ENCODE data around the gene PHLDB2.

Gene PHLDB2

GRCh38 chr3:111861391-111861790 is 2.3 kb downstream of the PHLDB2 start:
- H3K4me3 ChIP-seq (ENCODE audit: insufficient read depth in 1 of 2, low read depth in 1 of 2, low read length in 2 of 2), result peak overlapping the region in 1 of 2 experiments; percentile 95
- H3K79me1 ChIP-seq (replicated peaks; ENCODE audit: low read length, poor library complexity, severe bottlenecking), result peaks cover 4% of the 10 kb centered on the region
- H3K4me2 ChIP-seq (ENCODE audit: low read length, poor library complexity, severe bottlenecking), result peak overlapping the region; percentile 55
- H3K4me1 ChIP-seq (ENCODE audit: control insufficient read depth, insufficient read depth, low read depth, low read length), result peaks cover 10% of the 10 kb centered on the region
- no peaks in the 10 kb centered on the region for H3K9me3 ChIP-seq (ENCODE audit: control insufficient read depth, low read length)
- peak overlapping the region in 1 of 2 experiments; percentile 48 for H3K18ac ChIP-seq (ENCODE audit: low read depth in 1 of 2, low read length in 2 of 2)
- H4K8ac ChIP-seq (ENCODE audit: low read length), result no peak overlapping the region
- H3K27ac ChIP-seq (ENCODE audit: low read length, poor library complexity, severe bottlenecking), result peak overlapping the region; percentile 43
- no peaks in the 10 kb centered on the region for H3K36me3 ChIP-seq (ENCODE audit: control insufficient read depth in 1 of 2, insufficient read depth in 2 of 2, low read depth in 1 of 2, low read length in 2 of 2)
- no peak overlapping the region for H3K4ac ChIP-seq (ENCODE audit: low read depth in 1 of 2, low read length in 2 of 2)
- H3K14ac ChIP-seq (ENCODE audit: low read length in 2 of 2), result no peak overlapping the region
- no peak overlapping the region for H2AFZ ChIP-seq (ENCODE audit: low read depth, low read length)
- WGBS, result 9% methylated on average over 5 of the region's 7 CpGs
- H2AK5ac ChIP-seq (ENCODE audit: low read length, severe bottlenecking), result no peak overlapping the region
- no peaks in the 10 kb centered on the region for H3K27me3 ChIP-seq (ENCODE audit: control insufficient read depth in 1 of 2, insufficient read depth in 1 of 2, low read length in 2 of 2)
- peak; percentile 47 for DNase-seq
- no peak overlapping the region for H2BK5ac ChIP-seq (ENCODE audit: low read depth, low read length, poor library complexity, severe bottlenecking)
- H2BK15ac ChIP-seq (ENCODE audit: low read depth, poor library complexity, severe bottlenecking), result no peak overlapping the region
- no peak overlapping the region for H2BK120ac ChIP-seq (ENCODE audit: low read depth, low read length)
- no peak overlapping the region for H2BK12ac ChIP-seq (ENCODE audit: low read length in 2 of 2)
- no peak overlapping the region for H4K91ac ChIP-seq (ENCODE audit: low read length)
- H3K23ac ChIP-seq (ENCODE audit: low read length in 2 of 2), result no peak overlapping the region
- peak overlapping the region; percentile 99 for H3K9ac ChIP-seq (ENCODE audit: low read length)

GRCh38 chr3:111862415-111862814 is 3.4 kb downstream of the PHLDB2 start:
- no peaks in the 10 kb centered on the region for H3K9me3 ChIP-seq (ENCODE audit: control insufficient read depth, low read length)
- H3K9ac ChIP-seq (ENCODE audit: low read length), result peak overlapping the region; percentile 99
- no peak overlapping the region for H2BK120ac ChIP-seq (ENCODE audit: low read depth, low read length)
- H3K4me2 ChIP-seq (ENCODE audit: low read length, poor library complexity, severe bottlenecking), result peak overlapping the region; percentile 31
- no peak overlapping the region for H3K4ac ChIP-seq (ENCODE audit: low read depth in 1 of 2, low read length in 2 of 2)
- no peak overlapping the region for H3K27ac ChIP-seq (ENCODE audit: low read length, poor library complexity, severe bottlenecking)
- no peak overlapping the region for H4K8ac ChIP-seq (ENCODE audit: low read length)
- peaks cover 2% of the 10 kb centered on the region for H3K79me1 ChIP-seq (replicated peaks; ENCODE audit: low read length, poor library complexity, severe bottlenecking)
- no peak overlapping the region for H2BK15ac ChIP-seq (ENCODE audit: low read depth, poor library complexity, severe bottlenecking)
- H2BK12ac ChIP-seq (ENCODE audit: low read length in 2 of 2), result no peak overlapping the region
- DNase-seq, result no peak
- H3K4me3 ChIP-seq (ENCODE audit: insufficient read depth in 1 of 2, low read depth in 1 of 2, low read length in 2 of 2), result peak overlapping the region in 1 of 2 experiments; percentile 95
- no peak overlapping the region for H3K23ac ChIP-seq (ENCODE audit: low read length in 2 of 2)
- peak overlapping the region; percentile 72 for H4K91ac ChIP-seq (ENCODE audit: low read length)
- H2BK5ac ChIP-seq (ENCODE audit: low read depth, low read length, poor library complexity, severe bottlenecking), result no peak overlapping the region
- no peak overlapping the region for H3K14ac ChIP-seq (ENCODE audit: low read length in 2 of 2)
- peaks cover 11% of the 10 kb centered on the region for H3K4me1 ChIP-seq (ENCODE audit: control insufficient read depth, insufficient read depth, low read depth, low read length)
- H2AFZ ChIP-seq (ENCODE audit: low read depth, low read length), result no peak overlapping the region
- 46% methylated on average over 2 of the region's 5 CpGs for WGBS
- peak overlapping the region; percentile 5 to 77 for H3K18ac ChIP-seq (ENCODE audit: low read depth in 1 of 2, low read length in 2 of 2)
- H2AK5ac ChIP-seq (ENCODE audit: low read length, severe bottlenecking), result peak overlapping the region; percentile 84
- H3K27me3 ChIP-seq (ENCODE audit: control insufficient read depth in 1 of 2, insufficient read depth in 1 of 2, low read length in 2 of 2), result no peaks in the 10 kb centered on the region
- no peaks in the 10 kb centered on the region for H3K36me3 ChIP-seq (ENCODE audit: control insufficient read depth in 1 of 2, insufficient read depth in 2 of 2, low read depth in 1 of 2, low read length in 2 of 2)

DNA sequence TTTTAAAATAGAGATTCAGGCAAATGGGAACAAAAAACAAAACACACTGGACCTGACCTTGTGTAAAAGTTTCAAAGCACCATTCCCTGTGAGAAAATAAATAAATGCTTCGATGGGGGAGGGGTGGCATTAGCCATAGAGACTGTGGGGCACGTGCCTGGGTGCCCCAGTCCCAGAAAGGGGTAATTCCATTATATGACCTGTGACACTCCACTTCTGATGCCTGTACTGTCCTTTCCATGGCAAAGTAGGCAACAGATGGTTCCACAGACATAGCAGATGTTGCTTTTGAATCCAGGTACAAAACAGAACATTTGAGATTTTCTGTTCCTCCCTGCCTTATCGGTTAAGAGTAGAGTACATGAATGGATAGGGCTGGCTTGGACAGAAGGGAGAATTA is 3.9 kb downstream of the PHLDB2 start:
- Histone ChIP-seq H2BK12ac (ENCODE audit: low read length in 2 of 2) (no peak overlapping the region), H3K27ac (ENCODE audit: low read length, poor library complexity, severe bottlenecking) (no peak overlapping the region), H3K9me3 (ENCODE audit: control insufficient read depth, low read length) (no peaks in the 10 kb centered on the region), H2BK5ac (ENCODE audit: low read depth, low read length, poor library complexity, severe bottlenecking) (no peak overlapping the region), H2AK5ac (ENCODE audit: low read length, severe bottlenecking) (peak overlapping the region; percentile 28), H2BK120ac (ENCODE audit: low read depth, low read length) (no peak overlapping the region), H3K4me3 (ENCODE audit: insufficient read depth in 1 of 2, low read depth in 1 of 2, low read length in 2 of 2) (no peak overlapping the region), H3K4ac (ENCODE audit: low read depth in 1 of 2, low read length in 2 of 2) (no peak overlapping the region), H3K27me3 (ENCODE audit: control insufficient read depth in 1 of 2, insufficient read depth in 1 of 2, low read length in 2 of 2) (no peaks in the 10 kb centered on the region), H3K79me1 (replicated peaks; ENCODE audit: low read length, poor library complexity, severe bottlenecking) (peaks cover 2% of the 10 kb centered on the region), H3K18ac (ENCODE audit: low read depth in 1 of 2, low read length in 2 of 2) (no peak overlapping the region), H3K14ac (ENCODE audit: low read length in 2 of 2) (no peak overlapping the region), H4K8ac (ENCODE audit: low read length) (no peak overlapping the region), H3K23ac (ENCODE audit: low read length in 2 of 2) (no peak overlapping the region), H2AFZ (ENCODE audit: low read depth, low read length) (no peak overlapping the region), H3K36me3 (ENCODE audit: control insufficient read depth in 1 of 2, insufficient read depth in 2 of 2, low read depth in 1 of 2, low read length in 2 of 2) (no peaks in the 10 kb centered on the region), H3K4me2 (ENCODE audit: low read length, poor library complexity, severe bottlenecking) (no peak overlapping the region), H3K9ac (ENCODE audit: low read length) (peak overlapping the region; percentile 99), H3K4me1 (ENCODE audit: control insufficient read depth, insufficient read depth, low read depth, low read length) (peaks cover 15% of the 10 kb centered on the region), H4K91ac (ENCODE audit: low read length) (no peak overlapping the region), H2BK15ac (ENCODE audit: low read depth, poor library complexity, severe bottlenecking) (no peak overlapping the region)
- 90% methylated on average over 3 of the region's 3 CpGs for WGBS
- no peak for DNase-seq

- 63% methylated on average over 2 of the region's 2 CpGs for WGBS
- H4K91ac ChIP-seq (ENCODE audit: low read length), result no peak overlapping the region
- H3K14ac ChIP-seq (ENCODE audit: low read length in 2 of 2), result no peak overlapping the region
- no peak overlapping the region for H2AK5ac ChIP-seq (ENCODE audit: low read length, severe bottlenecking)
- no peak overlapping the region for H3K18ac ChIP-seq (ENCODE audit: low read depth in 1 of 2, low read length in 2 of 2)
- H2AFZ ChIP-seq (ENCODE audit: low read depth, low read length), result no peak overlapping the region
- H3K4ac ChIP-seq (ENCODE audit: low read depth in 1 of 2, low read length in 2 of 2), result no peak overlapping the region
- peaks cover 15% of the 10 kb centered on the region for H3K4me1 ChIP-seq (ENCODE audit: control insufficient read depth, insufficient read depth, low read depth, low read length)
- H3K27ac ChIP-seq (ENCODE audit: low read length, poor library complexity, severe bottlenecking), result peak overlapping the region; percentile 98
- H3K36me3 ChIP-seq (ENCODE audit: control insufficient read depth in 1 of 2, insufficient read depth in 2 of 2, low read depth in 1 of 2, low read length in 2 of 2), result peaks cover 0 to 2% of the 10 kb centered on the region in 2 experiments
- peak overlapping the region; percentile 99 for H3K9ac ChIP-seq (ENCODE audit: low read length)
- no peak overlapping the region for H3K23ac ChIP-seq (ENCODE audit: low read length in 2 of 2)
- H3K27me3 ChIP-seq (ENCODE audit: control insufficient read depth in 1 of 2, insufficient read depth in 1 of 2, low read length in 2 of 2), result no peaks in the 10 kb centered on the region
- no peak overlapping the region for H2BK5ac ChIP-seq (ENCODE audit: low read depth, low read length, poor library complexity, severe bottlenecking)
- H3K4me3 ChIP-seq (ENCODE audit: insufficient read depth in 1 of 2, low read depth in 1 of 2, low read length in 2 of 2), result peak overlapping the region in 1 of 2 experiments; percentile 44
- peaks cover 3% of the 10 kb centered on the region for H3K79me1 ChIP-seq (replicated peaks; ENCODE audit: low read length, poor library complexity, severe bottlenecking)
- no peak overlapping the region for H3K4me2 ChIP-seq (ENCODE audit: low read length, poor library complexity, severe bottlenecking)
- H4K8ac ChIP-seq (ENCODE audit: low read length), result no peak overlapping the region
- no peaks in the 10 kb centered on the region for H3K9me3 ChIP-seq (ENCODE audit: control insufficient read depth, low read length)
- H2BK15ac ChIP-seq (ENCODE audit: low read depth, poor library complexity, severe bottlenecking), result no peak overlapping the region
- no peak overlapping the region for H2BK120ac ChIP-seq (ENCODE audit: low read depth, low read length)
- no peak overlapping the region for H2BK12ac ChIP-seq (ENCODE audit: low read length in 2 of 2)
- DNase-seq, result no peak
Measured at GRCh38 chr3:111863942-111864694, 5.1 kb downstream of the PHLDB2 start.
